ENCODE measurements around the gene ANKRD13C. TPM values are rescaled to one million over a fixed set of nuclear protein-coding genes. Genes with fewer than 3 reads are reported as not detected.

ANKRD13C gene
- polyA plus RNA-seq, 1 of the 3 experiments (the other 2 are of a cell fraction) = 5.2 TPM

- Histone ChIP-seq H4K20me1 (ENCODE audit: insufficient read depth) (no peaks in the 10 kb centered on the region), H3K4me1 (ENCODE audit: control insufficient read depth in 1 of 2, insufficient read depth in 2 of 2, low read depth in 1 of 2, low read length in 1 of 2) (no peaks in the 10 kb centered on the region), H3F3A (replicated peaks; ENCODE audit: insufficient read depth) (no peaks in the 10 kb centered on the region), H3K9me2 (no peaks in the 10 kb centered on the region), H3K4me2 (no peak overlapping the region), H3K27me3 (ENCODE audit: insufficient read depth) (no peaks in the 10 kb centered on the region), H3K4me3 (ENCODE audit: low read depth in 2 of 2, low read length in 1 of 2) (no peak overlapping the region), H3K27ac (ENCODE audit: low read depth in 2 of 2, low read length in 1 of 2) (no peak overlapping the region), H3K9me3 (no peaks in the 10 kb centered on the region), H2AFZ (ENCODE audit: low read depth) (no peak overlapping the region), H3K9ac (no peak overlapping the region), H3K79me2 (ENCODE audit: insufficient read depth) (no peaks in the 10 kb centered on the region), H3K36me3 (replicated peaks in 1 of 2; ENCODE audit: control insufficient read depth in 1 of 2, insufficient read depth in 2 of 2, low read length in 1 of 2) (no peaks in the 10 kb centered on the region)
- ChIA-PET CTCF (interaction anchor here (1.6 kb wide), 1 partner anchor 23 kb away, joined by 5 read pairs; no protein-coding TSS in a partner anchor), POLR2A (no interaction called here)
- TF ChIP-seq EZH2phosphoT487 (IDR thresholded peaks at IDR 0.05; ENCODE audit: borderline replicate concordance, low read depth) (no peak), CTCF (IDR thresholded peaks at IDR 0.05) (no peak), EP300 (IDR thresholded peaks at IDR 0.05; ENCODE audit: borderline replicate concordance in 1 of 2, low read depth in 1 of 2, low read length in 1 of 2) (no peak), RFX5 (IDR thresholded peaks at IDR 0.05; ENCODE audit: low read length) (no peak), POLR2AphosphoS5 (IDR thresholded peaks at IDR 0.05; ENCODE audit: low read depth, low read length) (no peak), NRF1 (IDR thresholded peaks at IDR 0.05; ENCODE audit: low read depth, low read length) (no peak), FOXM1 (IDR thresholded peaks at IDR 0.05; ENCODE audit: low read depth) (no peak), JUND (IDR thresholded peaks at IDR 0.05) (no peak), MEF2A (IDR thresholded peaks at IDR 0.05; ENCODE audit: borderline replicate concordance, low read depth) (no peak), PBX3 (IDR thresholded peaks at IDR 0.05) (no peak), NFIC (IDR thresholded peaks at IDR 0.05; ENCODE audit: borderline replicate concordance) (no peak), YY1 (IDR thresholded peaks at IDR 0.05; ENCODE audit: low read depth) (no peak), TAF1 (IDR thresholded peaks at IDR 0.05; ENCODE audit: borderline replicate concordance, low read depth, low read length) (no peak), SIN3A (IDR thresholded peaks at IDR 0.05; ENCODE audit: borderline replicate concordance, low read depth, low read length) (no peak), GATA2 (CRISPR knock-in tag; IDR thresholded peaks at IDR 0.05) (no peak), RXRA (IDR thresholded peaks at IDR 0.05; ENCODE audit: borderline replicate concordance, low read depth) (no peak), CHD2 (IDR thresholded peaks at IDR 0.05; ENCODE audit: low read length, partially characterized antibody) (no peak), IRF3 (IDR thresholded peaks at IDR 0.05; ENCODE audit: low read depth, low read length) (no peak), REST (IDR thresholded peaks at IDR 0.05; ENCODE audit: low read depth, low read length) (no peak)
- WGBS (ENCODE audit: low lambda C conversion rate) = 82% methylated on average over 3 of the region's 3 CpGs
- no peak for DNase-seq
Observed at GRCh38 chr1:70383483-70383882, 29.0 kb upstream of the ANKRD13C start.
